HG03039 (cell line): ENCODE measurements around the gene KLHL21.
"Not testable (repeated sequence)": the region's sequence is repeated elsewhere in the genome, so short reads cannot be mapped to it uniquely, and the experiment has no call there.

Experiments used
- ATAC-seq: cut with Tn5 transposase; IDR thresholded peaks from one replicate; pipeline ENCODE4 v1.9.1; 2021; ENCODE audit warnings: mild to moderate bottlenecking, moderate library complexity; ENCODE audit not compliant: unreplicated experiment

Gene KLHL21, protein sequence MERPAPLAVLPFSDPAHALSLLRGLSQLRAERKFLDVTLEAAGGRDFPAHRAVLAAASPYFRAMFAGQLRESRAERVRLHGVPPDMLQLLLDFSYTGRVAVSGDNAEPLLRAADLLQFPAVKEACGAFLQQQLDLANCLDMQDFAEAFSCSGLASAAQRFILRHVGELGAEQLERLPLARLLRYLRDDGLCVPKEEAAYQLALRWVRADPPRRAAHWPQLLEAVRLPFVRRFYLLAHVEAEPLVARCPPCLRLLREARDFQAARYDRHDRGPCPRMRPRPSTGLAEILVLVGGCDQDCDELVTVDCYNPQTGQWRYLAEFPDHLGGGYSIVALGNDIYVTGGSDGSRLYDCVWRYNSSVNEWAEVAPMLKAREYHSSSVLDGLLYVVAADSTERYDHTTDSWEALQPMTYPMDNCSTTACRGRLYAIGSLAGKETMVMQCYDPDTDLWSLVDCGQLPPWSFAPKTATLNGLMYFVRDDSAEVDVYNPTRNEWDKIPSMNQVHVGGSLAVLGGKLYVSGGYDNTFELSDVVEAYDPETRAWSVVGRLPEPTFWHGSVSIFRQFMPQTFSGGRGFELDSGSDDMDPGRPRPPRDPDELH

DNA sequence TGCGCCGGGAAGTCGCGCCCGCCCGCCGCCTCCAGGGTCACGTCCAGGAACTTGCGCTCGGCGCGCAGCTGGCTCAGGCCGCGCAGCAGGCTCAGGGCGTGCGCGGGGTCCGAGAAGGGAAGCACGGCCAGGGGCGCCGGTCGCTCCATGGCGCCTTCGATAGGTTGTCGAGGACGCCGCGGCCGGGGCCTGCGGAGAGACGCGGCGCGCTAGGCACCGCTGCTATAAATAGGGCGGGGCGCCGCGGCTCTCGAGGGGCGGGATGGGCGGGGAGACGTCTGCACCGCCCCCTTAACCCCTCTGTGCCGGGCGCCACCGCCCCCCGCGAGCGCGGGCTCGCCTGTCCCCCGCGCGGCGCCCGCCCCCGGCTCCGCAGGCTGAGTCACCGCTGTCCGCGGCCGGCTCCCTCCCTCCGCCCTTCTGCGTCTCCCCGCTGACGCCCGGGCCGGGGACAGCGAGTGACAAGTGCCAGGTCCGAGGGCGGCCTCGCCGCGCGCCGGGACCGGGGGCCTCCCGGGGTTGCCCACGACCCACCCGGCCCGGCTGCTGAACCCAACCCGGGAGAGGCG lies at the start of gene KLHL21:
KLHL21 (minus strand) TSS at position 201 of the 569 bp plus-strand sequence; CDS start at position 149, 52 bp downstream.
- ATAC-seq = peak; percentile 56

DNA sequence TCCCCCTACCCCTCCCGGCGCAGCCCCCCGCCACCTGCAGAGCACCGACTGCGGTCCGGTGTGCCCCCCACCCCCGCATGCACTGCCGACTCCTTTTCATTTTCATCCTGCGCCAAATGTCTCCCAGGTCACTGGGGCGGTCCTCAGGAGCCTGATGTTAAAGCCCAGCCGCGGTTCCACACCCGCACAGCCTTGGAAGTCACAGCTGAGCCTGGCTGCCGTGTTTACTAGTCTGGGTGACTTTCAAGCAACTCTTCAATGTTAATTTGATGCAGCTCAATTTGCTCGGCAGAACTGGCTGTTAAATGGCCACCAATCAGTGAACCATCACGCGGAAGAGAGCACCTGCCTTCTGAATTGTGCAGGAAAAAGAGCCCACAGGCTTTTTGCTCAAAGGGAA lies 49.2 kb upstream of the KLHL21 start:
- ATAC-seq = no peak

DNA sequence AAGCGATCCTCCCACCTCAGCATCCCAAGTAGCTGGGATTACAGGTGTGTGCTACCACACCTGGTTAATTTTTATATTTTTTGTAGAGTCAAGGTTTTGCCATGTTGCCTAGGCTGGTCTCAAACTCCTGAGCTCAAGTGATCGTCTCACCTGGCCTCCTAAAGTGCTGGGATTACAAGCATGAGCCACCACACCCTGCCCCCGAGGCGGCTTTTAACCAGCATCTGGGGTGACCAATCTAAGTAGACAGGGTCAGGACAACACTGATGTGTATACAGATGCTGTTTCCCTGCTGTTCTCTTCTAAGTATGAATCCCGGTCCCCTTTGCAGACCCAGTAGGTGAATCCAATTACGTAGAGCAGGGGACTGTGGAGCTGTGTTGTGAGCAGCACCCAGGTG lies 45.9 kb upstream of the KLHL21 start:
- ATAC-seq = no peak

DNA sequence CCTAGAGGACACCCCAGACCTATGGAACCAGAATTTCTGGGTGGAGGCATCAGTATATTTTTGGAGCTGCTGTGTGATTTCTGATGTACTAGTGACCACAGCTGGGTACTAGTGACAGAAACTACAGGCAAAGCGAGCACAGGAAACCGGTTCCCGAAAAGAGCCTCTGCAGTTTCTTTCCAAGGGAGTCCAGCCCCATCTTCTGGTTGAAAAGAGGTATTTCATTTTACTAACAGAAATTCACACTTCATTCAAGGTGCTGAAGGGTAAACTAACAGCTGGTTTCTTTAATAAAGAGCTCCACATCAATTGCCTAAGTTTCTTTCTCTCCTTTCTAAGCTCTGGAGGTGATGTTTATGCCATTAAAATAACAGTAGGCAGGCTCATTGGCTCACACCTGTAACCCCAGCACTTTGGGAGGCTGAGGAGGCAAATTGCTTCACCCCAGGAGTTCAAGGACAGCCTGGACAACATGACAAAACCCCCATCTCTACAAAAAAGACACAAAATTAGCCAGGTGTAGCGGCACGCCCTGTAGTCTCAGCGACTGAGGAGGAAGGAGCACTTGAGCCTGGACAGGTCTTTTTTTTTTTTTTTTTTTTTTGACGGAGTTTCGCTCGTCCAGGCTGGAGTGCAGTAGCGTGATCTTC lies 44.0 kb upstream of the KLHL21 start:
- ATAC-seq = no peak

DNA sequence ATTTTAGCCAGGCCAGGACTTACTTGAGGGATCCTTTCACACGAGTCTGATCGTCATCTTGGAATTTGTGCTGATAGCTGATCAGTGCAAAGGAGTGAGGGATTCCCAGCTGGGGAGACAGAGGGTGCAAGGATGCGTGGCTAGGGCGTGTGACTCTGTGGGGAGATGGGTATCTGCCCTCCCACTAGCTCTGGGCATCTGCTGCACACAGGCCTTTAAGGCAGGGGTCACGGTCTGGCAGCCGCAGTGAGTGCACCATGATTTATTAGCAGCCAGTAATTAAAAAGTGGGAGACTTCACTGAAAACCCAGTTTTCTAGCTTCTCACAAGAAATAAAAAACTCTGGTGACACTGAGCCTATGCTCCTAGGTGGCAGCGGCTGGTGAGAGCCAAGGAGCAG lies 42.3 kb upstream of the KLHL21 start:
- ATAC-seq = no peak

DNA sequence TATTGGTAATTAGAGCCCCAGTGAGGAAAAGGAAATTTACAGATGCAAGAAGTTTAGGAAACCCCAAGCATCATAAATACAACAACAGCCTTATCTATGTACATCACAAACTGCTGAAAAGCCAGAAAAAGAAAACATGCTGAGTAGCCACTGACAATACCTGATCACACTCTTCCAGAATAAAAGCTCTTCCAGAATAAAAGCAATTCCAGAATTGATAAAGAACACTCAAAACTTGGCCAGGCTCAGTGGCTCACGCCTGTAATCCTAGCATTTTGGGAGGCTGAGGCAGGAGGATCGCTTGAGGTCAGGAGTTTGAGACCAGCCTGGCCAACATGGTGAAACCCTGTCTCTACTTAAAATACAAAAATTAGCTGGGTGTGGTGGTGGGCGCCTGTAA lies 38.2 kb upstream of the KLHL21 start:
- ATAC-seq = not testable (repeated sequence)

DNA sequence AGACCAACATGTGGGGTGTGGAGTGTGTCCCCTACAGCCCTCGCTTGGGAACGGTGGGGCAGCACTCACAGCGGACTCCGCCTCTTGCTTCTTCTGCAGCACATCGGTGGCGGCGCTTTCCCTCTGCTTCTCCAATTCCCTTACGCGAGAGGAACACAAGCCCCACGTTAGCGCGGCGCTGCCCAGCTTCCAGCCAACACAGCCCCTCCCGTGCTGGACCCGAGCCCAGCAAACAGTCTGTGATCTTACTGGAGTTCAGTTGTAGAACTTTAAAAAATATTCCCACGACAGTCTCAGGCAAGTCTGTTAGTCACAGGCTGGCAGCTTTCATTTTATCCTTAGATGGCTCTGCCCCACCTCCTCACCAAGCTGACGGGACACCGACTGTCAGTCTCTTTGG lies 35.6 kb upstream of the KLHL21 start:
- ATAC-seq = no peak

DNA sequence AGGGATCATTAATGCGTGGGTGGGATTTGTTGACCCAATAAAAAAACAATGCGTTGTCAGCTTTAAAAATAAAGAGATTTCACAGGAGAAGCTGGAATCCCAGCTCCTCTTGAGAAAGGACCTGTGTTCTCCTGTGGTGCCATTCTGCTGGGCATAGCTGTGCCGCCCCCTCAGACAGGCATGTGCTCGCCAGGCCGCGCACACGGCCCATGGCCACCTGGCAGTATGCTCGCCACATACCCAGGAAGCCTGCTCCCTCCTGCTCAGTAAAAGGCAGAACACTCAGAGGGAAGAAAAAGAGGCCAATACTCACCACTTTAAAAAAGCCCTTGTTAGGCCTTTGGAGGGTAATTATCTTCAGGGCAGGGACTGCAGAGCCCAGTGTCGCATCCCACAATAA lies 35.1 kb upstream of the KLHL21 start:
- ATAC-seq = no peak

DNA sequence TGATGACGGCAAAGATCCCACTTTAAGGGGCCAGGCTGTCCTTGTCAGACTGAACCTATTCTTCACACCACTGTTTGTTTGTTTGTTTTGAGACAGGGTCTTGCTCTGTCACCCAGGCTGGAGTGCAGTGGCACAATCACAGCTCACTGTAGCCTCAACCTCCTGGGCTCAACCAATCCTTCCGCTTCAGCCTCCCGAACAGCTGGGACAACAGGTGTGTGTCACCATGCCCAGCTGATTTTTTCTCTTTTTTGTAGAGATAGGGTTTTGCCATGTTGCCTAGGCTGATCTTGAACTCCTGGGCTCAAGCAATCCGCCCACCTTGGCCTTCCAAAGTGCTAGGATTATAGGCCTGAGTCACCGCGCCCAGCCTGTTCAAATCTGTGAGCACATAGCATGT lies 34.1 kb upstream of the KLHL21 start:
- ATAC-seq = not testable (repeated sequence)

DNA sequence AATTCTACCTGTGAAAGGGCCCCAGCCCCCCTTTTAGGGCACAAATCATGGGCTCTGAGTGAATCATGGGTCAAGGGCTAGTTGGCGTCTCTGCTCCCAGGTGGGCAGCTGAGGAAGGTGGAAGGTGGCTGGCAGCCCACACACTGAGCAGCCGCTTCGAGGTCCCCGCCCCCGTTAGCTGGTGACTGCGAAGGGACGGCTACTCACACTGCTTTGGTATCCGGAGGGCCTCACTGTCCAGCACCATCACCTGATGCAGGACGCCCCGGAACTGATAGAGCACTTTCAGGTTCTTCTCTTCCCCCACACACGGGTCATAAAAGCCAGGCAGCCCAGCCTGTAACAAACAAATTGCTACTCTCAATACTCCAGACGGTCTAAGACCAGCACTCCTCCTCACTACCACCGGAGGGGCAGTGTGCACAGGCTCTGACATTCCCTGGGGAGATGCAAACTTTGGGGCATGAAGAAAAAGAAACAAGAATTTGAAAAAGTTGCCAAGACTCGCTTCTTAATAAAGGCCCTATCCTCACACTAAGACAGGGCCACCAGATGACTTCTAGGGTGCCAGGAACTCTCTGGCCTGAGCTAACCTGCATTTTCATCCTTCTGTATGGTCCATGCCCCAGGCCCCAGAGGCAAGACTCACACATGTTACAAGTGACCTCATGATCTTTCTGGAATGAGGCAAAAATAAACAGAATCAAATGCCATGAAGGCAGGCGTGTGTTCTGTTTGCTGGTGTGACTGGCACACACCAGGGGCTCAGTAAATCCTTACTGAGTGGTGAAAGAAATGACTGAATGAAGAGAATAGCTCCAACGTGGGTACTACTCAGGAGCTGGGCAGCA lies 33.5 kb upstream of the KLHL21 start:
- no peak for ATAC-seq

DNA sequence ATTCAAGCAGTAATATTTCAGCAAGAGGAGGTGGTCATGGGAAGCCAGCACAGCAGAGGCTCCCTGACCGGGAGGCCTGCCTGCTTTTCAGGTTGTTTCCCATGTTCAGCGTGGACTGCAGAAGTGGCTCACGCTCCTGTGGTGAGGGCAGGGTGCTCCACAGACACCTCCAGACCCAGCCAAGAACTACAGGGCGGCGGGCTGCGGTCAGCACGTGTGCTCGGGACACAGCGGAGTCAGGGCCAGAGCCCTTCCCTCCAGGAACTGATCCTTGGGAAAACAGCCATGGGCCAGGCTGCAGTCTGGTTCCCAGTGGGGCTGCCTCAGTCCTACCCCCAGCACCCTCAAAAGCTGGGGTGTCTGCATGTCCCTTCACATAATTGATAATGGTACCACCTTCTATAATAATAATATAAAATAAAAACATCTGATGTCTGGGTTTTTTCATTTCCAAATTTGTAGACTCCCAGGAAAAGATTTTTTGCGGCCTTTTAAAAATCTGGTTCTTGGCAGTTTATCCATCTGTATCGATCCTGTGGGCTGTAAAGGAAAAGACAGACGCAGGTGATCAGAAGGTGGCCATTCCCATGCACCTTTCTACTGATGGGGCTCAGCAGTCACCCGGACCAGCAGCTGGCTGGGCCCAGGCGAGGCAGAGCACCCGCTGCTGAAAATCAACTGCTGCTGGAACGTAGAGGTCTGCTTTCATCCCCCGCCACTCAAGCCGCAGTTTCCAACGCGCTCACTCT lies 32.7 kb upstream of the KLHL21 start:
- ATAC-seq = no peak

DNA sequence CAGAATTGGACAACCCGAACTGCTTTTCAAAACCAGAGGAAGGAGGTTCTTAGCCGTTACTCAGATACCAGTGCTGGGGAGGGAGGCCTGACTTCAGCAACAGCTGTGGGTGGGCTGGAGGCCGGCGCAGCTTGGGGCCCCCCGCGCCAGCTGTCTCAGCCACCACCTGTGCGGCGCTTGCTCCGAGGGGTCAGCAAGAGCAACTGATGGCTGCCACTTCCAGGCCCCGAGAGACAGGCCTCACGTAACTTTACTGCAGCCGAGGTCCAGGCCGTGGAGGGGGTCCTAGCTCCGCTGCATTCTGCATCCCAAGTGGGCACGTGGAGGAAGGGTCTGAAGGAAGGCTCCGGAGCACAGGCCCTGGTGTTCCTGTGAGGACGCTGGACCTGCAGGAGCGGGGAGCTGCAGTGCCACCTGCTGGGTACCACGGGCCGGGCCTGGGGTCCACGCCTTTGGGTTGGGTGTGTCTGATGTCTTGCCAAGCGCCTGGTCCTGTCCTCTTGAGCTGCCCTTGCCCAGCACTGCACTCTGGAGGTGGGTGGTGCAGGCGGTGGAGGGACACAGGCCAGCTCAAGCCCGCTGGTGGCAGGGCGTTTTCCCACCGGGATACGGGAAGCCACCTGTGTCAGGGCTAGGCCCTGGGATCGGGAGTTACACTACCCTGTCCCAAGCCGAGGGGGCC lies 31.8 kb upstream of the KLHL21 start:
- no peak for ATAC-seq

DNA sequence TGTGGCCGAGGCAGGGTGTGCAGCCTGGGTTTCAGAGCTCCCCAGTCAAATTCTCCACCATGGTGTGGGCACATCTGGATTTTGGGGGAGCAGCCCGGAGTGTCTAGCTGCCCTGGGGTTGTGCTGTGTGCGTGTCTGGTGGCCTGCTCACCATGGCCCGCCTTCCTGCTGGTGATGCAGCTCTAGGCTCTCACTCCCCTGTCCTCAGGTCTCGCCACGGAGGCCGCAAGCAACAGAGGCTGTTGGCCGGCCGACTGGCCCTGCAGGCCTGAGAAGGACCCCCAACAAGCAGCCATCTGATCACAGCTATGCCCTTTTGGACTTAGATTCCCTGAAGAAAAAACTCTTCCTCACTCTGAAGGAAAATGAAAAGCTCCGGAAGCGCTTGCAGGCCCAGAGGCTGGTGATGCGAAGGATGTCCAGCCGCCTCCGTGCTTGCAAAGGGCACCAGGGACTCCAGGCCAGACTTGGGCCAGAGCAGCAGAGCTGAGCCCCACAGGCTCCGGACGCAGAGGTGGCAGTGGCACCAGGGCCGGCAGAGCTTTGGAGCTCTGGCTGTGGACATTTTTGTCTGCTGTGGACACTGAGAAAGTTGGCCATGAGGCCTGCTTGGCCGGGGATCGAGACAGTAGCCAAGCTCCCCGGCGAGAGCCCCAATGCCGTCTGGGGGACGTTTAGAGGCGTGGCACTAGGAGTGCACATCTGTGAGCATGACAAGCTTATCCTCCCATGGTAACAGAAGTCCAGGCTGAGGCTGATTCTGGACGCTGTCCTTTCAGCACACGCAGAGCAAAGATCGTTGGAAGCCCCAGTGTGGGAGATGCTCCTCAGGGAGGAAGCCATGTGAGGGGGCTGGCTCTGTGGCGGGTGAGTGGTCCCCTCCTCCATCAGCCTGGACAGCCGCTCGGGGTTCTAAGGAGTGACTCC lies 30.2 kb upstream of the KLHL21 start:
- no peak for ATAC-seq

DNA sequence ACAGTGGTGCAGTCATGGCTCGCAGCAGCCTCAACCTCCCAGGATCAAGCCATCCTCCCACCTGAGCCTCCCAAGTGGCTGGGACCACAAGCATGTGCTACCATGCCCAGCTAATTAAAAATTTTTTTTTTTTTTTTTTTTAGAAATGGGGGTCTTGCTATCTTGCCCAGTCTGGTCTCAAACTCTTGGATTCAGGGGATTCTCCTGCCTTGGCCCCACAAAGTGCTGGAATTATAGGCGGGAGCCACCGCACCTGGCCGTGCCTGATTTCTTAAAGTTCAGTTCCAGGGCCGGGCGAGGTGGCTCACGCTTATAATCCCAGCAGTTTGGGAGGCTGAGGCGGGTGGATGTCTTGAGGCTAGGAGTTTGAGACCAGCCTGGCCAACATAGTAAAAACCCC lies 28.4 kb upstream of the KLHL21 start:
- no peak for ATAC-seq

DNA sequence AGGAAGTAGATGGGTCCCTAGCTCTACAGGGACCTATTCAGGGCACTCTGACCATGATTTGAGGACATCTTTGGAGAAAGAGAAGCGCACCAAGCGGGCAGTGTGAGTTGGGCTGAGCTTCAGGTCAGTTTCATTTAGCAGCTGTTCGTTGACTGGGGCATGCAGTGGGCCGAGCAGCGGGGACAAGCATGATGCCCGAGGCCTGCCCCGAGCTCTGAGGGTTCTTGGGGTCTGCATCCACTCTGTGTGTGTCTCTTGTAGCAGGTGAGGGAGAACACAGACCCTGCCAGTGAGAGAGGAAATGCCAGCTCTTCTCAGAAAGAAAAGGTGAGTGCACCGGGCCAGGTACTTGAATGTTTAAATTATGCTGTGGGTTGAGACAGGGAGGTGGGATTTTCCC lies 27.4 kb upstream of the KLHL21 start:
- ATAC-seq = no peak

DNA sequence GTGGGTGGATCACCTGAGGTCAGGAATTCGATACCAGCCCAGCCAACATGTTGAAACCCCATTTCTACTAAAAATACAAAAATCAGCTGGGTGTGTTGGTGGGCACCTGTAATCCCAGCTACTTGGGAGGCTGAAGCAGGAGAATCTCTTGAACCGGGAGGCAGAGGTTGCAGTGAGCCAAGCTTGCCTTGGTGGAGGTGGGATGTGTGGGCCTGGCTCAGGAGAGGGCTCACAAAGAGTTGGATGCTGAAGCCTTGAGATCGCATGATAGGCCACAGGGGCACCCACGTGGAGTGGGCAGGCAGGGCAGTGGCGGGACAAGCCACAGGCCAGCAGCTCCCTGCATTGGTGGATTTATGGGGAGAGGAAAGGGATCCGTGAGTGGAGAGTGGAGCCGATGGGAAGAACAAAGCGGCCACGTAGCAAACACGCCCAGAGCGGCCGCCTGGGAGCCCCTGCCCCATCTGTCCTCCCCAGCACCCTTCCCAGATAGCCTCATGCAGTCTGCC lies 26.4 kb upstream of the KLHL21 start:
- no peak for ATAC-seq

DNA sequence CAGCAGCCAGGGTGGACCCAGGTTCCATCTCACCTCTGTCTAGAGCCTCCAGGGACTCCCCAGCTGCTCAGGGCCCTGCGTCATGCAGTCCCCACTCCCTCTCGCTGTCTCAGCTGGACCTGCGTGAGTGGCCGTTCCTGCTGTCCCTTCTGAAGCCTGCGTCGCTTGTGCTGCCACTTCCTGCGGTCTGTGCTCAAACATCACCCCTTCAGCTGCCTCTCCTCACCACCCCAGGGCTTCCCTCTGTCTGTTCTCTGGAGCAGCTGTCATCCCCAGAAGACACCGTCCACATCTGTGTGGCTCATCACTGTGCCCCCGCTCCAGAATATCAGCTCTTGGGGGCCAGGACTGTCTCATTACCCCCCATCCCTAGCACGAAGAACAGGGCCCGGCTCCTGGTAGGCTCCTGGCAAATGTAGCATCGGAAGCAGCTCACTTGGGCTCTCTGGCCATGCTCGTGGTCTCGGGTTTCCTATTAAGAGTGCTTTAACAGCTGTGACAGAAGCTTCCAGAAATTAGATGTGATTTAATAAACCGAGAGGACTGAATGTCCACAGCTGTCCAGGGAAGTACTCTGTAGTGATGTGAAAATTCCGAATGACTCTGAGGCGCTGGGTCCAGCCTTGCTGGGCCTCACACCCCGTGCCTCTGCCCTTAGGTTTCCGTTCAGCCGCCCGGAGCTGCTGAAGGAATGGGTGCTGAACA lies 25.3 kb upstream of the KLHL21 start:
- ATAC-seq = no peak

DNA sequence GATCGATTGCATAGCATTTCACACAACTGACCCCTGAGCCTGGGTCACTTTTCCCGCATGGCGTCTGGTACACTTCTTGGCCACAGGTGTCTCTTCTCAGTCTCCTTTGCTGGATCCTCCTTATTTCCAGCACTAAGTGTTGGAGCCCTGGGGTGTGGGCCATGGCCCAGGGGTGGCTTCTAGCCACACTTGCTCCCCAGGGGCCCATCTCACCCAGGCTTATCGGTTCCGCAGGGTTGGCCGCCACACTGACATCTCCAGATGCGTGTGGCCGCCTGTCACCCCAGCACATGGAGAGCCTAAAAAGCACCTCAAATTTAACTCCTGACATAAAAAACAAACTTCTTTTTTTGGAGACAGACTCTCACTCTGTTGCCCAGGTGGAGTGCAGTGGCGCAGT lies 24.4 kb upstream of the KLHL21 start:
- no peak for ATAC-seq
